GM10847 (cell line): ENCODE measurements around the gene PTGFRN.

Experiments used
- POLR2A ChIP-seq: IDR thresholded peaks from 2 replicates; pipeline ENCODE4 v1.6.1; 2011; ENCODE audit not compliant: insufficient read length; ENCODE audit errors: extremely low read depth

The PTGFRN gene

DNA sequence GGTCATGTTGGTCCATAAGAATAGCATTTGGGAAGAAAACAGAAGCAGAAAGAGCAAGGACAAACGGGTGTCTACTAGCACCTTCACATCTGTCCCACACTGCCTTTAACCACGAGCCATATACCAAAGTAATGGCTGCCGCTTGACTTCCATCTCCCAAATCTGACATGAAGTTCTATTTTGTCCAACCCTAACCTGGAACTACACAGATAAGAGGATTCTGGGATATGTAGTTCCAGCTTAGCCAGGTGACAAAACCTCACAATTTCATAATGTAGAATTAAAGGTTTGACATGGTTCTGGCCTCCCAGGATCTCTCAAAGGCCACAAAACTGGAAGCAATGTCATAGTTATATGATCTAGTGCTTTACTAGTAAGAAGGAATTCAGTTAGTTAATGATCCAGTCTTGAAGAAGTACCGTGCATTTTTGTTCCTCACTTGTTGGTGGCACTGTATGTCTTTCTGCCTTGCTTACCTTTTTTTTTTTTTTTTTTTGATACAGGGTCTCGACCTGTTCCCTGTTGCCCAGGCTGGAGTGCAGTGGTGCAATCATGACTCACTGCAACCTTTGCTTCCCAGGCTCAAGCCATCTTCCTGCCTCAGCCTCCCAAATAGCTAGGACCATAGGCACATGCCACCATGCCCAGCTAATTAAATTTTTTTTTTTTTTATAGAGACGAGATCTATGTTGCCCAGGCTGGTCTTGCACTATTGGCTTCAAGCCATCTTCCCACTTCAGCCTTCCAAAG, 17.5 kb downstream of the PTGFRN start:
- no peak for TF ChIP-seq POLR2A

DNA sequence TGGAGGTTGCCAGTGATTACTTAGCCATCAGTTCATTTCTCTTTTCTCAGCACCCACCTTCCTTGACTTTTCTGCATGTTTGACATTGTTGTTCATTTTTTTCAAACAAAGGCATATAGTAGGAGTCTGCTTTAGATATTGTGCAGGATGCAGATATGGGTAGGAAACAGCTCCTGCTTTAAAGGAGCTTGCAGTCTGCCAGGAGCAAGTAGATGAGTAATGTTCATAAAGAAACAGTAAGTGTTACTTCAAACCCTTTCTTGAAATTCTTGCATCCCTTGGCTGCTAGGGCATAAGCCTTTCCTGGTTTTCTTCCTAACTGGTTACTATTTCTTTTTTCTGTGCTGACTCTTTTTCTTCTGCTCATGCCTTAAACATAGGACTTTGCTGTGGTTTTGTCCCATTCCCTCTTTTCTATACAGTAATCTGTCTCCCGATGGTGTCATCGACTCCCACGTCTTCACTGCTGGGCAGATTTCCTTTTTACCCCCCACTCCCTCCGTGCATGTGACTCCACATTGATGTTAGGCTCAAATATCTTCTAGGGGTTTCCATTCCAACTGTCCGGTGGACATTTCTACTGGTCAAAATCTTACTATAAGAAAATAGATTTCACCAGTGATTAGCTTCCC, 20.4 kb downstream of the PTGFRN start:
- no peak for TF ChIP-seq POLR2A

DNA sequence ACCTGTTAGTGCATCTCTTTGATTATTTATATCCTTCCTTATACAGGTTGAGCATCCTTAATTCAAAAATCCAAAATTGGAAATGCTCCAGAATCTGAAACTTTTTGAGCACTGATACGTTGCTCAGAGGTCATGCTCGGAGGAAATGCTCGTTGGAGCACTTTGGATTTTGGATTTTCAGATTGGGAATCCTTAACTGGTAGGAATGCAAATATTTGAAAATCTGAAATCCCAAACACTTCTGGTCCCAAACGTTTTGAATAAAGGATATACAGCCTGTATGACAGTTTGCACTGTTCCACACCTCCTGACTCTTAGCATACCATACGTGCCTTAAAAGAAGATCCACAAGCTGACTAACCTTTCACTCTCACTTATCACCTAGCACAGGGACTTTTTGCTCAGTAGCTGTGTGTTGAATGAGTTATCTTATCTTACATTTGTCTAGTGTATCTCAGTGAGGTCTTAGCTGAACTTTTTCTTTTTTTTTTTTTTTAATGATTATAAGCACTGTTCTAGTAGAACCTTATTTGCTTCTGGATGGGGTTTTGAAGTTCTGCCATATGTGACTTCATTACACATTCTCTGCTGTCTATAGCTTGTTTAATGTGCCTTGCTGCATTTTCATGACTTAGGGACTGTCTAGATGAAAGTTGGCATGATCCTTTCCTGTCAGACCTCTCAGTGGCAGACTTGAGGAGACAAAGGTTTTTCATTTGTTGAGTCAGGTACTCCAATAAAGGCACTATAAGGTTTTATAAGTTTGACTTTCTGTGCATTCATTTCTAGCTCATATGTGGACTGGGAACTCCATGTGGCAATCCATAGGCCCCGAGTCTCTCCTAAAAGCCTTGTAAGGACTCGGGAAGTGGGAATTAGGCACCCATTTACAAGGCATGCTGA, 21.6 kb downstream of the PTGFRN start:
- TF ChIP-seq POLR2A: no peak

DNA sequence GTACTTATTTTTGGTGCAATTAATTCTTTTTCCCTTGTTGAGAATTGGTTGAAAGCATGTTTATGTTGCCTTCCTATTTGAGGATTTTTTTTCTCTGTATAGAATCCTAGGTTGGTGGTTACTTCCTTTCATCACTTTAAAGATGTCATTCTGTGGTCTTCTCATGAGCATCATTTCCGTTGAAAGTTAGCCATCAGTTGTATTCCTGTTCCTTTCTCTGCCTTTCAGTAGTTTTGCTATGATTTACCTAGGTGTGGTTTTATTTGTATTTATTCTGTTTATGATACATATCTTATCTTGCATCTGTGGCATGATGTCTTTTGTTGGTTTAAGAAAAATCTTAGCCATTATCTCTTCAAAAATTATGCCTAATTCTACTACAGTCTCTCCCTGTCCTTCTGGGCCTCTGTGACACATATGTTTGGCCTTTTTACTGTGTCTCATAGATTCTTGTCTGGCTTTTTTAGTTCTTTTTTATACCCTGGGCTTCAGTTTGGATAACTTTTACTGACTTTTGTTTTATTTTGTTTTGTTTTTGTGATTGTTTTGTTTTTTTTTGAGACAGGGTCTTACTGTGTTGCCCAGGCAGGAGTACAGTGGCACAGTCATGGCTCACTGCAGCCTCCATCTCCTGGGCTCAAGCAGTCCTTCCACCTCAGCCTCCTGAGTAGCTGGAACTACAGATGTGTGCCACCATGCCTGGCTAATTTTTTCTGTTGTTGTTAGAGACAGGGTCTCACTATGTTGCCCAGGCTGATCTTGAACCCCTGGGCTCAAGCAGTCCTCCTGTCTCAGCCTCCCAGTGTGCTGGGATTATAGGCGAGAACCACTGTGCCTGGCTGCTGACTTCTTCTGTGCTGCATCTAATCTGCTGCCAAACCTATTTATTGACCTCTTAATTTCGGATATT, 24.1 kb downstream of the PTGFRN start:
- TF ChIP-seq POLR2A: no peak

DNA sequence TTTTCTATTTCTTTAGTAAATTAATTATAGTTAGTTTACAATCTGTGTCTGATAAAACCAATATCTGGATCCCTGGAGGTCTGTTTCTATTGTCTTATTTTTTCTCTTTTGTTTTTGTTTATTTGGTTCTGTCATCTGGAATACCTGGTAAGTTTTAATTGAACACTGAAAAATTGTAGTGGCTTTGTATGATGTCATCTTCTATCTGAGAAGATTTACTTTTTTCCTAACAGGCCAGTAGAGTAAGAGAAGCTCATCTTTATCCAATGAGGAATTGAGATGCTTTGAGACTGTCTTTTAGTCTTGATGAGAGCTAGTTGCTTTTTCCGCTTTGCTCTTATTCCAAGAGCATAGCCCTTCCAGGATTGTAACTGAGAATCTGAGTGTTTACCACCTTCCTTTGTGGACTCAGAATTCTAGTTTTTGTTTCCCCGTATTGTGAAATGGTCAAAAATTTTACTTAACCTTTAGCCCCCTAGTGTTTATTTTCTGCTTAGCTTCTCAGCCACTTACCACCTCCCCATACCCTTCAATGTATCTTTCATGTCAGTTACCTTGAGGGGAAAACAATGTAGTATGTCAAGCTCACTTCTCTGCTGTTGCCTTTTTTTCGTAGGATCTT, 25.0 kb downstream of the PTGFRN start:
- TF ChIP-seq POLR2A: no peak

DNA sequence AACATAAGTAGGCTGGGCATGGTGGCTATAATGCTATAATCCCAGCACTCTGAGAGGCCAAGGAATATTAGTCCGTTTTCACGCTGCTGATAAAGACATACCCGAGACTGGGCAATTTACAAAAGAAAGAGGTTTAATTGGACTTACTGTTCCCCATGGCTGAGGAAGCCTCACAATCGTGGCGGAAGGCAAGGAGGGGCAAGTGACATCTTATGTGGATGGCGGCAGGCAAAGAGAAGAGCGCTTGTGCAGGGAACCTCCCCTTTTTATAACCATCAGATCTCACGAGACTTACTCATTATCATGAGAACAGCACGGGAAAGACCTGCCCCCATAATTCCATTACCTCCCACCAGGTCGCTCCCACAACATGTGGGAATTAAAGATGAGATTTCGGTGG, 28.5 kb downstream of the PTGFRN start:
- TF ChIP-seq POLR2A: no peak

DNA sequence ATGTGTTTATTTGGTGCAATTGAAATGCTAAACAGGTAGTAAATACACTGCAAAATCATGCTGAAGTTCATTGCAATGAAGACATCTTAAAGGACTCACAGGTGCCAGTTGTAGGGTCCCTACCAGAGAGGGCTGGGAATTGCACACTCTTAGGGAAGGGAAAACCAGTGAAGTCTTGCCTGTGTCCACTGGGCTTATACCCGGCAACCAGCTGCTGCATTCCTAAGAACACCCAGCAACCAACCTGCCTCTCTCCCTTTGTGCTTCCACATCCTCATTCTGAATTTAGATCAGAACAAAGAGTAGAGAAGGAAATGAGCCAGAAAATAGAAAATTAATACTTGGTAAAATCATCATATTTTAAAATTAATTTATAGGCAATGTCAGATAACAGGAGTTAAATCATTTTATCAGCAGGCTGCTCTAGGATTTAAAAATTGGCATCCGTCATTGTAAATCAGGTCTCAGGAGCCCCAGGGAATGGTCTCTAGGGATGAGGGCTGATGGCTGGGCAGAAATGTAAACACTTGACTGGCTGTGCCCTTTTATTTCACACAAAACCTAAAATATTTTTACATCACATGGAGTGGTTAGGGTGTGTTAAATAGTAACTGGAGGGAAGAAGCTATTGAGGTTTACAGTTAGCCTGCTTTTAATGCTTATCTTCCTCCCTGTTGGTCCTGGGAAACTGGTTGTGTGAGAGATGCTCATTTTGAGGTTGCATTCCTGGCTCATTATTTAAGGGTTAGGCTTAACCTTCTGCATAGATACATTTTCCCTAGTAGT, 31.3 kb downstream of the PTGFRN start:
- no peak for TF ChIP-seq POLR2A

DNA sequence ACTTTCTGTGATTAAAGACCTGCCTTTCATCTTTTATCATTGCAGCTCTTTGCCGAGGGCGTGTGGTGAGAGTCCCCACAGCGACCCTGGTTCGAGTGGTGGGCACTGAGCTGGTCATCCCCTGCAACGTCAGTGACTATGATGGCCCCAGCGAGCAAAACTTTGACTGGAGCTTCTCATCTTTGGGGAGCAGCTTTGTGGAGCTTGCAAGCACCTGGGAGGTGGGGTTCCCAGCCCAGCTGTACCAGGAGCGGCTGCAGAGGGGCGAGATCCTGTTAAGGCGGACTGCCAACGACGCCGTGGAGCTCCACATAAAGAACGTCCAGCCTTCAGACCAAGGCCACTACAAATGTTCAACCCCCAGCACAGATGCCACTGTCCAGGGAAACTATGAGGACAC, 32.0 kb downstream of the PTGFRN start:
- TF ChIP-seq POLR2A: no peak

DNA sequence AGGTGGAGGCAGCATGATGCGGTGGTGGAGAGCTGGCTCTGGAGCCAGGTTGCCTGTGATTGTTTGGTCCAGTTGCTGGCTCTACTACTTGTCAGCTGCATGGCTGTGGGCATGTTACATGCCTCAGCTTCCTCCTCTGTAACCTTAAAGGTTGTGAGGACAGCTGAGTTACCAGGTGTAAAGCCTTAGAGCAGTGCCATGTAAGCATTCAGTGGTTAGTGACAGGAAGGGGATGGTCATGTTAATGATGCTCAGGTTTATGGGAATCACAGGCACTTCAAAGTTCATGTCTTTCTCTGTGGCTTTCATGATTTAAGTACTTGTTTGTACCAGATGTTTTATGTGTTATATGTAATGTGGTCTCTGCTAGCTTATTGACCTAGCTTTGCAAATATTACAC, 32.6 kb downstream of the PTGFRN start:
- TF ChIP-seq POLR2A: no peak

DNA sequence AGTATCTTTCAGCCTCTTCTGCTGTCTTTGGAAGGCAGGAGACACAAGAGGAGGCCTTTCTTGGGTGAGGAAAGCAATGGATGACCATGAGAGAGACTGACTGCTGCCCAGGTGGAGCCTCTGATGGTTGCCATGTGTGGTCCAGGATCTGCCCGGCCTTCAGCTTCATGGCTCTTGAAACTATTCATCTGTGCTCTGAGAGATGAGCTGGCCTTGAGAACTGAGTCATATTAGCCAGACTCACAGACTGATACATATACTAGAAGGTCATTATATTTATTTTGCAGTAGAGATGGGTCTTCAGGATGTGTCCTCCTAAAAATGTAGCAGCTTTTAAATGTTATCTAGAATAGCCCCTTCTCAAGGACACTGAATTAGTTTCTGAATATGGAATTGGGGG, 33.7 kb downstream of the PTGFRN start:
- TF ChIP-seq POLR2A: no peak

DNA sequence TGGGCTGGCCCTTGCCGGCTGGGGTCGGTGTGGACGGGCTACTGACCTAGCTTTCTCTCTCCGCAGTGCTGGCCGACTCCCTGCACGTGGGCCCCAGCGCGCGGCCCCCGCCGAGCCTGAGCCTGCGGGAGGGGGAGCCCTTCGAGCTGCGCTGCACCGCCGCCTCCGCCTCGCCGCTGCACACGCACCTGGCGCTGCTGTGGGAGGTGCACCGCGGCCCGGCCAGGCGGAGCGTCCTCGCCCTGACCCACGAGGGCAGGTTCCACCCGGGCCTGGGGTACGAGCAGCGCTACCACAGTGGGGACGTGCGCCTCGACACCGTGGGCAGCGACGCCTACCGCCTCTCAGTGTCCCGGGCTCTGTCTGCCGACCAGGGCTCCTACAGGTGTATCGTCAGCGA, 34.9 kb downstream of the PTGFRN start:
- no peak for TF ChIP-seq POLR2A

DNA sequence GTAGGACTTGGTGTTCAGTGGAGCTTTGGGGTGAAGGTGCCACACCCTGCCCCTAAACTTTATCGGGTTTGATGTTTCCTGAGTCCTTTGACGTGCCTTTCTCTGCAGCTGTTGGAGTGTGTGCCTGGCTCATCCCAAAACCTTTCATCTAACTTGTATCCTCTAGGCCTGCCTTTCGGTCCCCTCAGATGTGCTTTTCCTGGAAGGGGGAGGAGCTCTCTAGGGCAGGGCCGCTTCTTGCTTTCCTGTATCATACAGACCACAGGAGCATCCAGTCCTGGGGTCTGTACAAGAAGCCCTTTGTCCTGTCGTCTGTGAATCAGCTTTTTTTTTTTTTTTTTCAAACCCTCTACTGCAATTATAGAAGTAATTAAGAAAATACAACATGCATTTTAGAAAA, 35.7 kb downstream of the PTGFRN start:
- no peak for TF ChIP-seq POLR2A

DNA sequence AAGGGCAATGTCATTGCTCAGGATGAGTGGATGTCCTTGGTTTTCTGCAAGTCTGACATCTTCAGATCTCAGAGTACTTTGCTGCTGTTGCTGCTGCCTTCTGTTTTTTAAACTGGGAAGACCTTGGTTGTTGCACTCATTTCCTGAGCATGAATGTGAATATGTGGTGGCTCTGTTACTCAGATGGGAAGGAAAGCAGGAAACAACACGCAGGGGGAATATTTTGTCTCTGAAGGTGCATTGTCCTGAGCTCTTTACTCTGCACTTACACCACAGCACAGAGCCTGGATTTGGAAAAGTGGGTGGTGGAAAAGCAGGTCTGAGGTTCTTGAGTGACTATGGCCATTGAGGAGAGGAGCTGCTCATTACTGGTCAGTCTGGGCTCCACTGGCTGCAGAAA, 36.3 kb downstream of the PTGFRN start:
- no peak for TF ChIP-seq POLR2A
